Measurements from ENCODE around the gene APOC3. TPM values are rescaled to one million over a fixed set of nuclear protein-coding genes. Genes with fewer than 3 reads are reported as not detected.
A peak's percentile ranks its signal among the peaks of the same experiment; 100 is the strongest.

Gene APOC3
- total and polyA plus RNA-seq, 2 experiments from 2014 or later, result 2.3 to 2.6 TPM

DNA sequence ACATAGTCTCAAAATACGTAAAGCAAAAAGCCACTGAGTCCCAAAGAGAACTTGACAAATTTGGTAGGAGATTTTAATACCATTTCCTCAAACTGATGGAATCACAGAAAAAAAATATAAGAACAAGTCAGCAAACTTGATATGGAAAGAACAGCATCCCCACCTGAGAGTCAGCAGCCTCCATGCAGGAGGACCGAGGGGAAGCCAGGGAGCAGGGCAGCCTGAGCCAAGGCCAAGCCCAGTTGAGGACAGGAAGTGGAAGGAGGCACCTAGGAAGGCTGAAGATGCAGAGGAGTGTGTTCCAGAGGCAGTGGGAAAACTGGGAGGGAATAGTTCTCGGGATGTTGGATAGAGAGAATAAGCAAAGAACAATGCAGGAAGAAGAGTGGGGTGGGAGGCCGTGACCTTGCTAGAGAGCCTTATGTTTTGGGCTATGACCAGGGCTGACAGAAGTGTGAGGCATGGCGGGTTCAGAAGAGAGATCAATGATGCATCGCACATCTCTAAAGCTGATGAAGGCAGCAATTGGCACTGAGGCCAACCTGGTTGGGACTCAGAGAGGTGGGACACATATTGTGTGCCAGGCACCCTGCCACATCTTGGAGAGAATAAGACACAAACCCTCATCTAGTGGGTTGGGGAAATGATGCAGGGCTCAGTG is 22.0 kb upstream of the APOC3 start:
- Histone ChIP-seq H3K4me3 (no peak overlapping the region), H3K27ac (no peak overlapping the region), H3K27me3 (no peaks in the 10 kb centered on the region), H3K36me3 (no peaks in the 10 kb centered on the region), H3K4me1 (ENCODE audit: low read depth) (no peaks in the 10 kb centered on the region), H3K9me3 (ENCODE audit: low read depth) (no peaks in the 10 kb centered on the region)
- TF ChIP-seq, protein P1, sequence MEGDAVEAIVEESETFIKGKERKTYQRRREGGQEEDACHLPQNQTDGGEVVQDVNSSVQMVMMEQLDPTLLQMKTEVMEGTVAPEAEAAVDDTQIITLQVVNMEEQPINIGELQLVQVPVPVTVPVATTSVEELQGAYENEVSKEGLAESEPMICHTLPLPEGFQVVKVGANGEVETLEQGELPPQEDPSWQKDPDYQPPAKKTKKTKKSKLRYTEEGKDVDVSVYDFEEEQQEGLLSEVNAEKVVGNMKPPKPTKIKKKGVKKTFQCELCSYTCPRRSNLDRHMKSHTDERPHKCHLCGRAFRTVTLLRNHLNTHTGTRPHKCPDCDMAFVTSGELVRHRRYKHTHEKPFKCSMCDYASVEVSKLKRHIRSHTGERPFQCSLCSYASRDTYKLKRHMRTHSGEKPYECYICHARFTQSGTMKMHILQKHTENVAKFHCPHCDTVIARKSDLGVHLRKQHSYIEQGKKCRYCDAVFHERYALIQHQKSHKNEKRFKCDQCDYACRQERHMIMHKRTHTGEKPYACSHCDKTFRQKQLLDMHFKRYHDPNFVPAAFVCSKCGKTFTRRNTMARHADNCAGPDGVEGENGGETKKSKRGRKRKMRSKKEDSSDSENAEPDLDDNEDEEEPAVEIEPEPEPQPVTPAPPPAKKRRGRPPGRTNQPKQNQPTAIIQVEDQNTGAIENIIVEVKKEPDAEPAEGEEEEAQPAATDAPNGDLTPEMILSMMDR (IDR thresholded peaks at IDR 0.05; ENCODE audit: low read depth, low read length), result no peak
- DNase-seq (ENCODE audit: low read depth in 1 of 2, low spot score in 1 of 2), result no peak

DNA sequence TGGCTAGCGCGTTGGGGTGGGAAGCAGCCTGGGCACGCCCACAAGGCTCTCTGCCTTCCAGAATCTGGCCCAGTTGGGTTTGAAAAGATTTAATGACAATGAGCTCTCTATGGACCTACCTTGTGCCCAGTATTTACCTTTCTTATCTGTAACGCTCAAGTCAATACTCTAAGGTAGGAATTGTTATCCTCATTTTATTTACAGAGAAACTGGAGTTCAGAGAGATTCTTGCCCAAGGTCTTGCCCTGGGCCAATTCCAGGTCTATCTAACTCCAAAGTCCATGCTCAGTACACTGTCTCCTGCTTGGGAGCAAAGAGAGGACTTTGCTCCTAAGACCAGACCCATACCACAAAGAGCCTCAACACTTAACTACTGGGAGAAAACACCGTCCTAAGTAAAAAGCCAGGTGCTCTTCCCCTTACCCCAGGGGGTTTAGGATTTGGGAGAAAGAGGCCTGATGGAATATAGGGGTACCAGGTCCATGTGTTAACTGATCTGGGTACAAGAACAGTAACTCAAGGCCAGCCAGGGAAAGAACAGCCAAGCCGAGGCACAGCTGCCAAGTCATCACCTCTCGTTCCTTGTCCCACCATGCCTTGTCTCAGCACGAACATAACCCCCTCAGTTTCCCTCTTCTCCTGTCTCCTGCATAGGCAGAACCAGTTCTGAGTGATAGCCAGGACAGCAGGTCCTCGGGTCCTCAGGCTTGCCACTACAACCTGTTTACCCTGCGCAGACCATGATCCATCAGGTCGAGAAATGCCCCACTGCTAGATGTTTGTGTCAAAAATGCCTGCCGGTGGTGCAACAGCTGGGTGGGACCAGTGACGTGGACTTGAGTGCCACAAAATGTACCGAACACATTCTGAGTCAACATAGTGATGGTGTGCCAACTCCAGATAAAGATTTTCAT is 21.2 kb upstream of the APOC3 start:
- Histone ChIP-seq H3K4me1 (ENCODE audit: low read depth) (no peaks in the 10 kb centered on the region), H3K4me3 (no peak overlapping the region), H3K36me3 (no peaks in the 10 kb centered on the region), H3K27ac (no peak overlapping the region), H3K9me3 (ENCODE audit: low read depth) (no peaks in the 10 kb centered on the region), H3K27me3 (no peaks in the 10 kb centered on the region)
- TF ChIP-seq, protein P1 (IDR thresholded peaks at IDR 0.05; ENCODE audit: low read depth, low read length), result no peak
- peak in 1 of 2 donors; percentile 84 for DNase-seq (ENCODE audit: low read depth in 1 of 2, low spot score in 1 of 2)

DNA sequence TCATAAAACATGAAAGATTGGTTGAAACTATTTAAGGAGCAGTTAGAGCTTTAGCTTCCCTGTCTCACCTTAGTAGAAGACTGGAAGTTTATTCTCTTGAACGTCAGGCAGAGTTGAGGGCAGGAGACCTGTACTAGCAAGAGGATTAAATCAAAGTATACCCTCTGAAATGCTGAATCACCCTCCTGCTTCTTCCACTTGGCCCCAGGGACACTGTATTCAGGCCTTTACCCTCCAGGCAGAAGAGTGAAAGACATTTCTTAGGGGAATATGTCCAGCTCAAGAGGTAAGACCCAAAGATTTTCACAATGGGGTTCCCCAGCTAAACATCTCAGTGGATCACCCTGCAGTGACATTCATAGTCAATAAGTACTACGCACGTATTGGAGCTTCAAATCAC is 18.5 kb upstream of the APOC3 start:
- DNase-seq (ENCODE audit: low read depth in 1 of 2, low spot score in 1 of 2), result no peak
- TF ChIP-seq, protein P1 (IDR thresholded peaks at IDR 0.05; ENCODE audit: low read depth, low read length), result no peak
- no peaks in the 10 kb centered on the region for H3K9me3 ChIP-seq (ENCODE audit: low read depth)

DNA sequence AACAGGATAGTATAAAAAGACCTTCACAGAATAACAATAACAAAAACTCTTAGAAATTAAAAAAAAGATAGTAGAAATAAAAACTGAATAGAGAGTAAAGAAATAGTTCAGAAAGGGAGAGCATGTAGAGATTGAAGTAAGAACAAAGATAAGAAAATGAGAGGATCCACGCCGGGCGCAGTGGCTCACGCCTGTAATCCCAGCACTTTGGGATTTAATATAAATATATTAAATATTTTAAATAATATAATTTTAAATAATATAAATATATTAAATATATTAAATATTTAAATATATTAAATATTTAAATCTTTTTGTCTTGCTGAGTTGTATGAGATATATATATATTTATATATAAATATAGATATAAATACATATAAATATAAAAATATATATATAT is 17.6 kb upstream of the APOC3 start:
- H3K27ac ChIP-seq, result no peak overlapping the region
- TF ChIP-seq, protein P1 (IDR thresholded peaks at IDR 0.05; ENCODE audit: low read depth, low read length), result no peak
- no peak for DNase-seq (ENCODE audit: low read depth in 1 of 2, low spot score in 1 of 2)

More for the DNA sequence above, 18.5 kb upstream of the APOC3 start:
- no peaks in the 10 kb centered on the region for H3K36me3 ChIP-seq
- no peak overlapping the region for H3K4me3 ChIP-seq
- H3K27ac ChIP-seq, result no peak overlapping the region
- H3K4me1 ChIP-seq (ENCODE audit: low read depth), result no peaks in the 10 kb centered on the region
- H3K27me3 ChIP-seq, result no peaks in the 10 kb centered on the region

DNA sequence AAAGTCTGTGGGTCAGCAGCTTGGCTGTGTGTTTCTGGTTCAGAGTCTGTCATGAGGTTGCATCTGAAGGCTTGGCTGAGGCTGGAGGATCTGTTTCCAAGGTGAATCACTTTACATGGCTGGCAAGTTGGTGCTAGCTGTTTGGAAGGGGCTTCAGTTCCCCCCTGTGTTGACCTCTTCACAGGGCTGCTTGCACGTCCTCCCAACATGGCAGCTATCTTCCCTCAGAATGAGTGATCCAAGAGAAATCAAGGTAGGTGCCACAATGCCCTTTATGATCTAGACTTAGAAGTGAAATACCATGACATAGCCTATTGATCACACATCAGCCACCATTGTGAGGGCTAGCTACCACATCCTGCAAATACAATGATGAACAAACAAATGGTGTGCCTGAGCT is 16.5 kb upstream of the APOC3 start:
- H3K4me1 ChIP-seq (ENCODE audit: low read depth), result no peaks in the 10 kb centered on the region

More for the DNA sequence above, 17.6 kb upstream of the APOC3 start:
- Histone ChIP-seq H3K9me3 (ENCODE audit: low read depth) (no peaks in the 10 kb centered on the region), H3K27me3 (no peaks in the 10 kb centered on the region), H3K4me3 (no peak overlapping the region), H3K4me1 (ENCODE audit: low read depth) (no peaks in the 10 kb centered on the region), H3K36me3 (no peaks in the 10 kb centered on the region)

More for the DNA sequence above, 16.5 kb upstream of the APOC3 start:
- no peaks in the 10 kb centered on the region for H3K36me3 ChIP-seq
- H3K27me3 ChIP-seq, result no peaks in the 10 kb centered on the region
- DNase-seq (ENCODE audit: low read depth in 1 of 2, low spot score in 1 of 2), result no peak
- H3K27ac ChIP-seq, result no peak overlapping the region
- TF ChIP-seq, protein P1 (IDR thresholded peaks at IDR 0.05; ENCODE audit: low read depth, low read length), result no peak
- no peak overlapping the region for H3K4me3 ChIP-seq
- no peaks in the 10 kb centered on the region for H3K9me3 ChIP-seq (ENCODE audit: low read depth)
